Adrenal gland (tissue), 19 donors: ENCODE data around the gene NINL. TPM values are rescaled to one million over a fixed set of nuclear protein-coding genes. Genes with fewer than 3 reads are reported as not detected.
"Not testable (repeated sequence)": the region's sequence is repeated elsewhere in the genome, so short reads cannot be mapped to it uniquely, and the experiment has no call there.

Experiments used
- DNase-seq, 7 donors: peaks; one replicate each; pipeline ENCODE4 v3.0.0-alpha.2; 2019 to 2020
- H3K27ac ChIP-seq, 5 donors: fragments of 200-600 bp; sonication (generic) in 4 of 5; 1 replicate in 3 of 5; 2 replicates in 2 of 5; pipeline versions ENCODE4 v1.5.1 to v1.8.0; 2016 to 2020; ENCODE audit warnings: mild to moderate bottlenecking in 1 of 5
- H3K27me3 ChIP-seq: fragments of 200-600 bp; 2 replicates; pipeline ENCODE4 v1.8.0; 2021
- H3K36me3 ChIP-seq, 2 donors: fragments of 200-600 bp; replicated peaks in 1 of 2; 1 replicate in 1 of 2; 2 replicates in 1 of 2; pipeline versions ENCODE4 v1.5.1 to v1.8.0; 2018 to 2022
- H3K4me1 ChIP-seq, 2 donors: fragments of 200-600 bp; replicated peaks in 1 of 2; 1 replicate in 1 of 2; 2 replicates in 1 of 2; pipeline versions ENCODE4 v1.5.1 to v1.8.0; 2018 to 2021
- H3K4me3 ChIP-seq, 4 donors: fragments of 200-600 bp; sonication (generic) in 3 of 4; one replicate each; pipeline ENCODE4 v1.5.1; 2016 to 2018
- H3K9me3 ChIP-seq, 3 donors: fragments of 200-600 bp; sonication (generic) in 1 of 3; replicated peaks in 1 of 3; 1 replicate in 2 of 3; 2 replicates in 1 of 3; pipeline versions ENCODE4 v1.5.1 to v1.8.0; 2016 to 2021
- CTCF ChIP-seq, 6 experiments: fragments of 450-650 bp in 4 of 6; fragments of 200-600 bp in 2 of 6; sonication (generic) in 1 of 6; IDR thresholded peaks; 1 replicate in 5 of 6; 2 replicates in 1 of 6; pipeline versions ENCODE4 v1.5.1 to v1.8.0; 2016 to 2021; ENCODE audit warnings: antibody characterized with exemption in 6 of 6, mild to moderate bottlenecking in 2 of 6, moderate library complexity in 1 of 6
- POLR2A ChIP-seq, 2 donors: fragments of 450-650 bp; IDR thresholded peaks; one replicate each; pipeline ENCODE4 v1.6.1; 2017; ENCODE audit warnings: antibody characterized with exemption in 2 of 2, mild to moderate bottlenecking in 2 of 2, moderate library complexity in 1 of 2
- WGBS, 4 donors: extraction: QIAGEN DNeasy Blood & Tissue Kit in 2 of 4; methylation state at CpG; one replicate each; pipeline versions ENCODE4 v1.1.5 to v1.1.7; 2013 to 2017; 5-methylcytosine and 5-hydroxymethylcytosine counted together
- intact Hi-C, 2 donors: fragments of 100-400 bp; cut with DNase I; formaldehyde crosslinking; loops; one replicate each; pipeline versions ENCODE4 v1.14.1 to v1.15.0; 2022 to 2023
- long read RNA-seq, 10 donors: library from polyadenylated mRNA in 3 of 10; unstranded in 2 of 10; stranded (forward) in 1 of 10; transcript quantifications; one replicate each; pipeline ENCODE4 v2.0.0 and lab custom pipeline, GENCODE V29; 2021 to 2026
- polyA plus RNA-seq, 3 donors: library from polyadenylated mRNA; stranded (reverse); fragments of 200-250 nt in 2 of 3; fragments of 350-450 nt in 1 of 3; fragmentation: Illumina TruSeq in 1 of 3; extraction: RNeasy Lipid Tissue Mini Kit (QIAGEN cat#74804) in 1 of 3; gene quantifications; one replicate each; pipeline ENCODE4 v1.2.3, GENCODE V29; 2013 to 2014
- total RNA-seq, 9 donors: library from RNA; depleted of rRNA in 4 of 9; stranded (reverse); fragments of >200 nt in 4 of 9; fragments of 120-200 nt in 1 of 9; fragmentation: NEBNext Ultra II Directional in 1 of 9; extraction: Animal tissue kit (Norgen Biotek cat#: 25700) in 1 of 9; gene quantifications; one replicate each; pipeline versions ENCODE4 v1.1.0 to v1.2.4, GENCODE V29; 2013 to 2023
- donor health status: healthy with polysubstance abuse.
- donor health status: Bipolar disorder and iron deficiency.
- donor health status: DM: yes; HTN: yes; CAD: no.
- donor health status: DM: no; HTN: no; CAD: no.
- donor health status: DM: no; HTN: no; CAD: no.
- donor health status: DM: yes; HTN: yes; CAD: no.

The NINL gene
- total RNA-seq: 10 to 100 TPM in 8 of 9 donors, 1 to 10 TPM in 1; 10.0 to 30.9 (median 14.8) TPM
- 10 to 100 TPM; 13.4 to 30.6 (median 20.3) TPM for polyA plus RNA-seq
- long read RNA-seq, donor 1, full-length matches to known transcripts: 1 of 1 reads
- long read RNA-seq, donor 1, partial matches to known transcripts: 0 of 1 reads
- long read RNA-seq, donor 1, other reads (novel, unspliced or antisense): 0 of 1 reads
- long read RNA-seq, donor 2: 0 reads
- long read RNA-seq, donor 3, partial matches to known transcripts: 14 of 14 reads
- long read RNA-seq, donor 3, other reads (novel, unspliced or antisense): 0 of 14 reads
- long read RNA-seq, donor 4, partial matches to known transcripts: 3 of 4 reads
- long read RNA-seq, donor 4, other reads (novel, unspliced or antisense): 1 of 4 reads
- long read RNA-seq, donor 5, full-length matches to known transcripts: 8 of 23 reads
- long read RNA-seq, donor 5, partial matches to known transcripts: 5 of 23 reads
- long read RNA-seq, donor 5, other reads (novel, unspliced or antisense): 10 of 23 reads
- long read RNA-seq, donor 6, full-length matches to known transcripts: 1 of 3 reads
- long read RNA-seq, donor 6, partial matches to known transcripts: 2 of 3 reads
- long read RNA-seq, donor 6, other reads (novel, unspliced or antisense): 0 of 3 reads
- long read RNA-seq, donor 7: 0 reads
- long read RNA-seq, donor 8, partial matches to known transcripts: 8 of 8 reads
- long read RNA-seq, donor 8, other reads (novel, unspliced or antisense): 0 of 8 reads
- long read RNA-seq, donor 9, partial matches to known transcripts: 35 of 35 reads
- long read RNA-seq, donor 9, other reads (novel, unspliced or antisense): 0 of 35 reads
- long read RNA-seq, donor 10: 0 reads

GRCh38 chr20:25584905-25585704 lies at the start of gene NINL:
Gene NINL, minus strand, starts transcription at chr20:25585531. Its CDS starts 58,944 bp downstream, at chr20:25526587.
- H3K27ac ChIP-seq: peak within 1 kb of the TSS in 3 of 5 donors; percentile 75 to 80 (median 79)
- H3K9me3 ChIP-seq: no peaks in the 10 kb centered on the region
- H3K27me3 ChIP-seq: no peaks in the 10 kb centered on the region
- WGBS, 4 donors: 1% methylated on average over 20 to 108 of the region's 108 CpGs
- TF ChIP-seq POLR2A (IDR thresholded peaks at IDR 0.05) (peak; percentile 52 to 82), CTCF (IDR thresholded peaks at IDR 0.05) (no peak)
- peak; percentile 54 to 70 (median 65) for DNase-seq
- intact Hi-C loops: no loop called here
- no peaks in the 10 kb centered on the region for H3K36me3 ChIP-seq
- H3K4me3 ChIP-seq: peak within 1 kb of the TSS; percentile 53 to 74 (median 60)
- peaks cover 6% of the 10 kb centered on the region in 2 donors for H3K4me1 ChIP-seq

GRCh38 chr20:25632940-25633790 lies 47.8 kb upstream of the NINL start:
- Histone ChIP-seq H3K4me3 (no peak overlapping the region), H3K9me3 (peaks cover 0 to 11% (median 0%) of the 10 kb centered on the region in 3 donors), H3K27me3 (no peaks in the 10 kb centered on the region), H3K36me3 (no peaks in the 10 kb centered on the region), H3K4me1 (no peaks in the 10 kb centered on the region), H3K27ac (no peak overlapping the region)
- 67 to 90% (median 87%) methylated on average over 5 of the region's 5 CpGs for WGBS, 4 donors
- intact Hi-C loops: no loop called here
- no peak for DNase-seq
- no peak for TF ChIP-seq POLR2A (IDR thresholded peaks at IDR 0.05)
- TF ChIP-seq CTCF (IDR thresholded peaks at IDR 0.05): no peak

- H3K9me3 ChIP-seq, H3K4me1 ChIP-seq, H3K27me3 ChIP-seq, H3K4me3 ChIP-seq, DNase-seq, intact Hi-C loops, H3K36me3 ChIP-seq, H3K27ac ChIP-seq: not testable (repeated sequence)
- 89 to 95% (median 93%) methylated on average over 2 of the region's 2 CpGs for WGBS, 4 donors
Measured at GRCh38 chr20:25630615-25631014, 45.3 kb upstream of the NINL start.
